Lung (tissue), 12 donors: ENCODE results near the gene ACAN. TPM values are rescaled to one million over a fixed set of nuclear protein-coding genes. Genes with fewer than 3 reads are reported as not detected.
A peak's percentile ranks its signal among the peaks of the same experiment; 100 is the strongest.

Experiments used
- ATAC-seq: fragments of 200-7000 bp; cut with Tn5 transposase; one replicate; pipeline ENCODE4 v1.9.1; 2020; ENCODE audit warnings: moderate number of reproducible peaks; ENCODE audit not compliant: insufficient read depth, low FRiP score
- DNase-seq, 3 donors: peaks; one replicate each; pipeline ENCODE4 v3.0.0-alpha.2; 2013 to 2017
- H3K27ac ChIP-seq, 2 donors: one replicate each; pipeline ENCODE4 v1.5.1; 2013; ENCODE audit warnings: mild to moderate bottlenecking in 2 of 2, moderate library complexity in 2 of 2, control low read depth in 1 of 2, inconsistent platforms in 1 of 2, low read depth in 1 of 2, low read length in 1 of 2
- H3K27me3 ChIP-seq, 3 donors: one replicate each; pipeline ENCODE4 v1.5.1; 2013; ENCODE audit warnings: low read length in 2 of 3; ENCODE audit not compliant: control insufficient read depth in 3 of 3, insufficient read depth in 3 of 3
- H3K36me3 ChIP-seq, 4 donors: one replicate each; pipeline ENCODE4 v1.5.1; 2013; ENCODE audit warnings: low read length in 4 of 4, mild to moderate bottlenecking in 1 of 4, moderate library complexity in 1 of 4; ENCODE audit not compliant: control insufficient read depth in 4 of 4, insufficient read depth in 4 of 4
- H3K4me1 ChIP-seq, 5 donors: one replicate each; pipeline ENCODE4 v1.5.1; 2013; ENCODE audit warnings: low read length in 5 of 5, mild to moderate bottlenecking in 2 of 5, moderate library complexity in 1 of 5; ENCODE audit not compliant: control insufficient read depth in 5 of 5, insufficient read depth in 5 of 5
- H3K4me3 ChIP-seq: one replicate; pipeline ENCODE4 v1.5.1; 2013; ENCODE audit warnings: mild to moderate bottlenecking, control low read depth, moderate library complexity
- H3K9ac ChIP-seq, 2 donors: one replicate each; pipeline ENCODE4 v1.5.1; 2013; ENCODE audit warnings: low read length in 2 of 2, control low read depth in 1 of 2; ENCODE audit not compliant: insufficient read depth in 1 of 2
- H3K9me3 ChIP-seq, 4 donors: one replicate each; pipeline ENCODE4 v1.5.1; 2013; ENCODE audit warnings: low read length in 3 of 4, mild to moderate bottlenecking in 1 of 4, moderate library complexity in 1 of 4; ENCODE audit not compliant: control insufficient read depth in 4 of 4, insufficient read depth in 3 of 4
- WGBS, 2 donors: extraction: QIAGEN DNeasy Blood & Tissue Kit; methylation state at CpG; one replicate each; pipeline ENCODE4 v1.1.7; 2013; 5-methylcytosine and 5-hydroxymethylcytosine counted together
- polyA plus RNA-seq, 2 donors: library from polyadenylated mRNA; stranded (reverse); fragments of 200-250 nt; gene quantifications; one replicate each; pipeline ENCODE4 v1.2.1, GENCODE V29; 2013
- total RNA-seq, 2 donors: library from RNA; depleted of rRNA in 1 of 2; stranded (reverse); fragments of >200 nt in 1 of 2; gene quantifications; one replicate each; pipeline ENCODE4 v1.2.1, GENCODE V29; 2014 to 2021
- TF ChIP-seq, protein P1 (sequence below): IDR thresholded peaks from 2 replicates; pipeline ENCODE4 v1.5.1; 2012; ENCODE audit warnings: mild to moderate bottlenecking; ENCODE audit errors: control extremely low read depth, extremely low read depth
- donor health status: control.
- donor health status: control.
- donor health status: Bipolar disorder and iron deficiency.
- donor health status: healthy.
- donor health status: DM: yes; HTN: yes; CAD: no.

The ACAN gene
- total and polyA plus RNA-seq, 4 donors, result 0.50 to 5.2 (median 0.85) TPM

DNA sequence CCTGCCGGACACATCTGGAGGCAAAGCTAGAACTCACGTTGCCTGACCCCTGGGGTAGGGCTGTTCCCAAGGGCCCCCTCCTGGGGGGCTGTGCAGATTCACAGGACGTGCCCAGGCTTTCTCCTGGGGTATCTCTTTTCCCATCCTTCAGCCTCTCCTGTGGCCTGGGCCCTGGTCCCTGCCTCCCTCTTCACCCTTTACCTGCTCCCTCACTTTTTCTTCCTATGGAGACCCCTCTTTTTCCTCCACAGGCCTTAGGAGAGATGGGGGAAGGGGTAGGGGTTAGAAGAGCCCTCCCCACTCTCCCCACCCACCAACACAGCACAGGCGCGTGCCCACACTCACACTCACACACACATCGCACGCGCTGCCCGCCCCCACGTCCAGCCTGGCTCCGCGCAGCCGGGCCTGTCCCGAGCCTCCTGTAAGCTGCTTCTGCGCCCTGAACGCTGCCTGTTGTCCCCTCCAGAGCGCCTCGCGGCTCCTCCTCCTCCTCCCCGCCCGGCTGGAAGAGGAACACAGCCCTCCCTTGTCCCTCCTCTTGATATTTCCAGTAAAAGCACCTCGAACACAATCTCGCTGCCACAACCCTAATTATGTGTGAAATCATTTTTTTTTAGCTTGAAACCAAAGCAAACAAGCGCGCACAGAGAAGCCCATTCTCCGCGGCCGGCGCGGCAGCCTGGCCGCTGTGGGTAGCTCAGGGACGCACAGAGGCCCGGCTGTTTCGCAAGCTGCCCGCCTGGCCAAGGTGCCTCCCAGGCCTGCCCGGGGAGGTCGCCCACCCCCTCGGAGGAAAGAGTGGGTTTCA lies 33.9 kb upstream of the ACAN start:
- no peak for ATAC-seq

DNA sequence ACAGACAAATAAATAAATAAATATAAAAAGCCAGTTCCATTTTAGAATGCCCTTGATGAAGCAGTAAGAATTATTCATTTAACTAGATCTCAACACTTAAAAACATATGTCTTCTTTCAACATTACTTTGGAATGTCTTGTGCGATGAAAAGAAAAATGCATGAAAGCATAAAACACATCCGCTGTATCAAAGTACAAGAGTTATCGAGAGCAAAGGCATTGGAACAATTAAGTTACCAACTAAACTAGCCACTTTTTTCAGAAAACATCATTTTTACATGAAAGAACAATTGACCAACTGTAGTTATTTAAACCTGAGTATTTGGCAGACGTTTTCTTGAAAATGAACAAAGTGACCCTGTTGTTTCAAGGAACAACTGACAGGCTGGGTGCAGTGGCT lies 27.5 kb upstream of the ACAN start:
- no peaks in the 10 kb centered on the region for H3K27me3 ChIP-seq
- H3K9ac ChIP-seq, result no peak overlapping the region
- no peak overlapping the region for H3K27ac ChIP-seq
- DNase-seq (no peak), ATAC-seq (no peak)
- 91 to 94% methylated on average over 4 of the region's 4 CpGs for WGBS, 2 donors
- H3K9me3 ChIP-seq, result peaks cover 0 to 10% (median 3%) of the 10 kb centered on the region in 4 donors
- TF ChIP-seq, protein P1, sequence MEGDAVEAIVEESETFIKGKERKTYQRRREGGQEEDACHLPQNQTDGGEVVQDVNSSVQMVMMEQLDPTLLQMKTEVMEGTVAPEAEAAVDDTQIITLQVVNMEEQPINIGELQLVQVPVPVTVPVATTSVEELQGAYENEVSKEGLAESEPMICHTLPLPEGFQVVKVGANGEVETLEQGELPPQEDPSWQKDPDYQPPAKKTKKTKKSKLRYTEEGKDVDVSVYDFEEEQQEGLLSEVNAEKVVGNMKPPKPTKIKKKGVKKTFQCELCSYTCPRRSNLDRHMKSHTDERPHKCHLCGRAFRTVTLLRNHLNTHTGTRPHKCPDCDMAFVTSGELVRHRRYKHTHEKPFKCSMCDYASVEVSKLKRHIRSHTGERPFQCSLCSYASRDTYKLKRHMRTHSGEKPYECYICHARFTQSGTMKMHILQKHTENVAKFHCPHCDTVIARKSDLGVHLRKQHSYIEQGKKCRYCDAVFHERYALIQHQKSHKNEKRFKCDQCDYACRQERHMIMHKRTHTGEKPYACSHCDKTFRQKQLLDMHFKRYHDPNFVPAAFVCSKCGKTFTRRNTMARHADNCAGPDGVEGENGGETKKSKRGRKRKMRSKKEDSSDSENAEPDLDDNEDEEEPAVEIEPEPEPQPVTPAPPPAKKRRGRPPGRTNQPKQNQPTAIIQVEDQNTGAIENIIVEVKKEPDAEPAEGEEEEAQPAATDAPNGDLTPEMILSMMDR, result no peak
- no peaks in the 10 kb centered on the region for H3K36me3 ChIP-seq
- H3K4me1 ChIP-seq, result no peaks in the 10 kb centered on the region
- no peak overlapping the region for H3K4me3 ChIP-seq

More for the DNA sequence above, 33.9 kb upstream of the ACAN start:
- H3K27me3 ChIP-seq, result peaks cover 0 to 6% (median 4%) of the 10 kb centered on the region in 3 donors
- H3K27ac ChIP-seq, result no peak overlapping the region
- TF ChIP-seq, protein P1, result no peak
- peaks cover 0 to 9% (median 0%) of the 10 kb centered on the region in 4 donors for H3K9me3 ChIP-seq
- H3K4me3 ChIP-seq, result no peak overlapping the region
- WGBS, 2 donors, result 7 to 9% methylated on average over 38 of the region's 38 CpGs
- H3K36me3 ChIP-seq, result no peaks in the 10 kb centered on the region
- peak; percentile 55 to 61 (median 56) for DNase-seq
- no peak overlapping the region for H3K9ac ChIP-seq
- H3K4me1 ChIP-seq, result peaks cover 0 to 6% (median 0%) of the 10 kb centered on the region in 5 donors

DNA sequence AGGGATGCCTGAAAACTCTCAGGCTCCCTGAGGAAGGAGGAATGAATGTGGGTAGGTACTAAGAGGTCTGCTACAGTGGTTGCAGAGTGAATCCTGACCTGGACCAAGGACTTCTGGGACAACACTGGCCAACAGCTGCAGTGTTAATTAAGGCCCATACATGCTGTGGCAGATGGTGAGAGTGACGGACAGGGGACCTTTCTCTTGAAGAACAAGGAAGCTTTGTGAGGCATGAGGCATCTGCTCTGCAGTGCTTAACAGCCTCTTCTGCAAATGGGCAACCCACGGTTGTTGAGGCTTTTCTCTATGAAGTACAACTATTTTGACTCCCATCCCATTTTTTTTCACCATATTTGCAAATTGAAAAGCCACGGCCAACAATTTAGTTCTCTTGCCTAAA lies 26.6 kb upstream of the ACAN start:
- Histone ChIP-seq H3K36me3 (no peaks in the 10 kb centered on the region), H3K27ac (no peak overlapping the region), H3K9me3 (peaks cover 0 to 10% (median 3%) of the 10 kb centered on the region in 4 donors), H3K27me3 (no peaks in the 10 kb centered on the region), H3K4me1 (no peaks in the 10 kb centered on the region), H3K4me3 (no peak overlapping the region), H3K9ac (no peak overlapping the region)
- TF ChIP-seq, protein P1, result no peak
- ATAC-seq, result no peak
- 70 to 86% methylated on average over 3 of the region's 3 CpGs for WGBS, 2 donors
- DNase-seq, result no peak
